Gastroesophageal sphincter (tissue), 3 donors: ENCODE data around the gene CGRRF1.

ENCODE experiments used
- CTCF ChIP-seq, 4 experiments: fragments of 200-600 bp in 2 of 4; fragments of 450-650 bp in 2 of 4; sonication (generic) in 1 of 4; IDR thresholded peaks; one replicate each; pipeline ENCODE4 v1.5.1; 2017 to 2019; ENCODE audit warnings: antibody characterized with exemption in 4 of 4, mild to moderate bottlenecking in 2 of 4, moderate library complexity in 2 of 4
- EP300 ChIP-seq: sonication (generic); formaldehyde crosslinking; IDR thresholded peaks from one replicate; pipeline ENCODE4 v1.6.1; 2017; ENCODE audit warnings: antibody characterized with exemption, mild to moderate bottlenecking
- POLR2A ChIP-seq, 2 donors: fragments of 450-650 bp; IDR thresholded peaks; one replicate each; pipeline ENCODE4 v1.6.1; 2017; ENCODE audit warnings: antibody characterized with exemption in 2 of 2, mild to moderate bottlenecking in 2 of 2, moderate library complexity in 1 of 2
- POLR2AphosphoS5 ChIP-seq: sonication (generic); formaldehyde crosslinking; IDR thresholded peaks from one replicate; pipeline ENCODE4 v1.6.1; 2017; ENCODE audit warnings: antibody characterized with exemption

GRCh38 chr14:54486685-54487084 lies 23.0 kb upstream of the CGRRF1 start:
- TF ChIP-seq CTCF (IDR thresholded peaks at IDR 0.05) = no peak
- no peak for TF ChIP-seq POLR2AphosphoS5
- no peak for TF ChIP-seq POLR2A (IDR thresholded peaks at IDR 0.05)
- TF ChIP-seq EP300 = no peak
